Neural progenitor cell (in vitro differentiated cells): Measurements from ENCODE around the gene DUS3L. TPM values are rescaled to one million over a fixed set of nuclear protein-coding genes. Genes with fewer than 3 reads are reported as not detected.

Experiments used
- DNase-seq: peaks from one replicate; pipeline ENCODE4 v3.0.0-alpha.2; 2016; ENCODE audit warnings: low spot score
- H2AFZ ChIP-seq: fragments of 200-600 bp; sonication (generic); replicated peaks from 2 replicates; pipeline ENCODE4 v1.6.1; 2016; ENCODE audit warnings: antibody characterized with exemption
- H3F3A ChIP-seq: fragments of 200-600 bp; sonication (generic); 2 replicates; pipeline ENCODE4 v1.6.1; 2016; ENCODE audit warnings: antibody characterized with exemption, low read depth
- H3K27ac ChIP-seq: fragments of 200-600 bp; sonication (generic); 2 replicates; pipeline ENCODE4 v1.5.1; 2016; ENCODE audit warnings: mild to moderate bottlenecking
- H3K27me3 ChIP-seq: fragments of 200-600 bp; sonication (generic); 2 replicates; pipeline ENCODE4 v1.6.1; 2016; ENCODE audit warnings: mild to moderate bottlenecking, moderate library complexity
- H3K36me3 ChIP-seq: fragments of 200-600 bp; sonication (generic); 2 replicates; pipeline ENCODE4 v1.5.1; 2016
- H3K4me1 ChIP-seq: fragments of 200-600 bp; sonication (generic); 2 replicates; pipeline ENCODE4 v1.6.1; 2016; ENCODE audit warnings: mixed run types
- H3K4me2 ChIP-seq: fragments of 200-600 bp; sonication (generic); 2 replicates; pipeline ENCODE4 v1.6.1; 2016
- H3K4me3 ChIP-seq: fragments of 200-600 bp; sonication (generic); 2 replicates; pipeline ENCODE4 v1.5.1; 2016
- H3K79me2 ChIP-seq: fragments of 200-600 bp; sonication (generic); 2 replicates; pipeline ENCODE4 v1.6.1; 2016; ENCODE audit warnings: low read depth
- H3K9ac ChIP-seq: fragments of 200-600 bp; sonication (generic); 2 replicates; pipeline ENCODE4 v1.6.1; 2016
- H3K9me3 ChIP-seq: fragments of 200-600 bp; sonication (generic); 2 replicates; pipeline ENCODE4 v1.5.1; 2016; ENCODE audit warnings: low read depth
- H4K20me1 ChIP-seq: fragments of 200-600 bp; sonication (generic); 2 replicates; pipeline ENCODE4 v1.6.1; 2016; ENCODE audit warnings: low read depth
- H3K27ac Mint-ChIP-seq: 3 replicates; pipeline ENCODE4 v1.8.0; 2021; ENCODE audit warnings: mixed read lengths
- H3K27me3 Mint-ChIP-seq: 2 replicates; pipeline ENCODE4 v1.8.0; 2022; ENCODE audit warnings: low read depth, mild to moderate bottlenecking, inconsistent platforms, moderate library complexity, mixed read lengths; ENCODE audit not compliant: insufficient read depth
- H3K36me3 Mint-ChIP-seq: 3 replicates; pipeline ENCODE4 v1.8.0; 2021; ENCODE audit warnings: mixed read lengths
- H3K4me1 Mint-ChIP-seq: 3 replicates; pipeline ENCODE4 v1.8.0; 2021; ENCODE audit warnings: mixed read lengths
- H3K4me3 Mint-ChIP-seq: 3 replicates; pipeline ENCODE4 v1.8.0; 2021; ENCODE audit warnings: mild to moderate bottlenecking, moderate library complexity, mixed read lengths
- H3K9me3 Mint-ChIP-seq: 3 replicates; pipeline ENCODE4 v1.8.0; 2020; ENCODE audit warnings: mixed read lengths
- CTCF ChIP-seq: fragments of 200-600 bp; sonication (generic); IDR thresholded peaks from 2 replicates; pipeline ENCODE4 v1.5.1; 2017; ENCODE audit warnings: antibody characterized with exemption, mild to moderate bottlenecking
- EZH2 ChIP-seq: fragments of 200-600 bp; sonication (generic); IDR thresholded peaks from 2 replicates; pipeline ENCODE4 v1.6.1; 2017; ENCODE audit warnings: antibody characterized with exemption, mild to moderate bottlenecking, moderate library complexity
- EZH2phosphoT487 ChIP-seq: fragments of 200-600 bp; sonication (generic); IDR thresholded peaks from 2 replicates; pipeline ENCODE4 v1.6.1; 2017; ENCODE audit warnings: antibody characterized with exemption
- total RNA-seq: library from RNA; depleted of rRNA; stranded (reverse); fragments of >200 nt; gene quantifications from 2 replicates; pipeline ENCODE4 v1.2.3, GENCODE V29; 2015; ENCODE audit warnings: low replicate concordance

The DUS3L gene
- total RNA-seq, 1 donor from 2014 or later = 20.7 TPM

DNA sequence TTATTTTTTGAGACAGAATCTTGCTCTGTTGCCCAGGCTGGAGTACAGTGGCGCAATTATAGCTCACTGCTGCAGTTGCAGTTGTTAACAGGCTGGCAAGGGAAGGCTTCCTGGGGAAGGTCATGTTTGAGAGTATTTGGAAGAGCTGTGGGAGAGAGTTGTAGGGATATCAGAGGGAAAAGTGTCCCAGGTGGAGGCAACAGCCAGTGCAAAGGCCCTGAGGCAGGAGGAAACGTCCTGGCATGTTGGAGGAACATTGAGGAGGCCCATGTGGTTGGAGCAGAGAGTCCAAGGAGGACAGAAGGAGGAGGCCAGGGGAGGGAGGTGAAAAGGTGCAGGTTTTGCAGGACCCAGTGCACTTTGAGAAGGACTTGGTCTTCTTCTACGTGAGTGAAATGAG, 2.2 kb upstream of the DUS3L start:
- Mint-ChIP-seq H3K4me3 (peak overlapping the region; percentile 70), H3K27ac (peak overlapping the region; percentile 80), H3K4me1 (peaks cover 13% of the 10 kb centered on the region), H3K9me3 (no peaks in the 10 kb centered on the region), H3K36me3 (peaks cover 8% of the 10 kb centered on the region), H3K27me3 (peaks cover 12% of the 10 kb centered on the region)
- H3K4me3 ChIP-seq = no peak overlapping the region
- H3K9ac ChIP-seq = no peak overlapping the region
- no peaks in the 10 kb centered on the region for H3K9me3 ChIP-seq
- H3K36me3 ChIP-seq = no peaks in the 10 kb centered on the region
- H3K4me1 ChIP-seq = no peaks in the 10 kb centered on the region
- no peak overlapping the region for H3K27ac ChIP-seq
- no peaks in the 10 kb centered on the region for H4K20me1 ChIP-seq
- H3K79me2 ChIP-seq = peaks cover 2% of the 10 kb centered on the region
- no peak overlapping the region for H3K4me2 ChIP-seq
- H3F3A ChIP-seq = peaks cover 20% of the 10 kb centered on the region
- no peaks in the 10 kb centered on the region for H3K27me3 ChIP-seq
- H2AFZ ChIP-seq = no peak overlapping the region
- TF ChIP-seq EZH2 = no peak
- no peak for TF ChIP-seq EZH2phosphoT487
- TF ChIP-seq CTCF = no peak
- DNase-seq = no peak

DNA sequence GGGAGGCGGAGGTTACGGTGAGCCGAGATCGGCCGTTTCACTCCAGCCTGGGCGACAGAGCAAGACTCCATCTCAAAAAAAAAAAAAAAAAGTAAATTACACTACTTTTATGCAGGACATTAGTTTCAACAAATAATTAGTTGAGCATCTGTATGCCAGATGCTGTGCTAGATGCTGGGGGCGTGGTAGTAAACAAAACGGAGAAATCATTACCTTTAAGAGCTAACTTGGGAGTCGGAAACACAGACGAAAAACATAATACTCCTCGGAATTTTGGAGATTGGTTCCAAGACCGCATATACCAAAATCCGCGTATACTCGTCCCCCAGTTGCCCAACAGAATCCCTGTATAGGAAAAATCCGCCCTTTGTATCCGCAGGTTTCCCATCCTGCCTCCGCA, 1.3 kb upstream of the DUS3L start:
- Histone ChIP-seq H3K4me1 (no peaks in the 10 kb centered on the region), H3K27ac (no peak overlapping the region), H3K9ac (no peak overlapping the region), H3F3A (peaks cover 20% of the 10 kb centered on the region), H3K4me3 (no peak overlapping the region), H4K20me1 (no peaks in the 10 kb centered on the region), H3K4me2 (no peak overlapping the region), H2AFZ (no peak overlapping the region), H3K9me3 (no peaks in the 10 kb centered on the region), H3K36me3 (no peaks in the 10 kb centered on the region), H3K79me2 (peaks cover 2% of the 10 kb centered on the region), H3K27me3 (no peaks in the 10 kb centered on the region)
- peaks cover 13% of the 10 kb centered on the region for H3K4me1 Mint-ChIP-seq
- no peaks in the 10 kb centered on the region for H3K9me3 Mint-ChIP-seq
- no peak for DNase-seq
- peaks cover 12% of the 10 kb centered on the region for H3K27me3 Mint-ChIP-seq
- no peak overlapping the region for H3K27ac Mint-ChIP-seq
- peaks cover 10% of the 10 kb centered on the region for H3K36me3 Mint-ChIP-seq
- TF ChIP-seq EZH2phosphoT487 = no peak
- no peak for TF ChIP-seq CTCF
- TF ChIP-seq EZH2 = no peak
- no peak overlapping the region for H3K4me3 Mint-ChIP-seq

GRCh38 chr19:5789886-5790558, 941 bp downstream of the DUS3L start:
- H3K27me3 ChIP-seq = no peaks in the 10 kb centered on the region
- peak overlapping the region; percentile 67 for H3K4me3 ChIP-seq
- H3K9me3 ChIP-seq = no peaks in the 10 kb centered on the region
- TF ChIP-seq EZH2 (no peak), EZH2phosphoT487 (no peak), CTCF (no peak)
- H3F3A ChIP-seq = peaks cover 20% of the 10 kb centered on the region
- H3K9me3 Mint-ChIP-seq = no peaks in the 10 kb centered on the region
- peaks cover 16% of the 10 kb centered on the region for H3K27me3 Mint-ChIP-seq
- DNase-seq = no peak
- no peaks in the 10 kb centered on the region for H4K20me1 ChIP-seq
- H2AFZ ChIP-seq = no peak overlapping the region
- H3K9ac ChIP-seq = no peak overlapping the region
- H3K4me3 Mint-ChIP-seq = peak overlapping the region; percentile 99
- H3K4me2 ChIP-seq = peak overlapping the region; percentile 75
- no peaks in the 10 kb centered on the region for H3K36me3 ChIP-seq
- peaks cover 2% of the 10 kb centered on the region for H3K79me2 ChIP-seq
- H3K36me3 Mint-ChIP-seq = peaks cover 15% of the 10 kb centered on the region
- H3K27ac ChIP-seq = no peak overlapping the region
- no peaks in the 10 kb centered on the region for H3K4me1 ChIP-seq
- H3K27ac Mint-ChIP-seq = no peak overlapping the region
- peaks cover 13% of the 10 kb centered on the region for H3K4me1 Mint-ChIP-seq
